GM18868 (cell line): ENCODE results near the gene CEMP1.

Experiments used
- ATAC-seq: cut with Tn5 transposase; IDR thresholded peaks from one replicate; pipeline ENCODE4 v1.9.1; 2021; ENCODE audit warnings: mild to moderate bottlenecking, moderate library complexity; ENCODE audit not compliant: unreplicated experiment

CEMP1 gene

GRCh38 chr16:2487517-2487842, 43.7 kb downstream of the CEMP1 start:
- ATAC-seq: no peak

- ATAC-seq: peak; percentile 79
These were observed 44.3 kb downstream of the CEMP1 start for GRCh38 chr16:2486645-2487516.

- ATAC-seq: no peak
These were observed 45.2 kb downstream of the CEMP1 start for GRCh38 chr16:2485811-2486507.

- ATAC-seq: no peak
These were observed 46.2 kb downstream of the CEMP1 start for GRCh38 chr16:2484898-2485508.

- ATAC-seq: no peak
These were observed 47.0 kb downstream of the CEMP1 start for GRCh38 chr16:2483939-2484897.

GRCh38 chr16:2482708-2483534, 48.3 kb downstream of the CEMP1 start:
- ATAC-seq: no peak

- no peak for ATAC-seq
These were observed 49.0 kb downstream of the CEMP1 start for GRCh38 chr16:2482249-2482648.

- ATAC-seq: no peak
These were observed 49.5 kb downstream of the CEMP1 start for GRCh38 chr16:2481676-2482075.

- ATAC-seq: no peak
These were observed 50.3 kb downstream of the CEMP1 start for GRCh38 chr16:2480948-2481347.
